BJ (cell line): ENCODE measurements around the gene GNB4. TPM values are rescaled to one million over a fixed set of nuclear protein-coding genes. Genes with fewer than 3 reads are reported as not detected.

Experiments
- CTCF ChIA-PET: fragments of 350-600 bp; formaldehyde crosslinking; extraction: SDS; loops from one replicate; lab custom pipeline; 2021; ENCODE audit warnings: antibody characterized with exemption, inconsistent platforms; lab: Yijun Ruan, JAX
- POLR2A ChIA-PET: fragments of 300-600 bp; sonication (Branson Sonifier 250); formaldehyde crosslinking; extraction: SDS; loops from one replicate; lab custom pipeline; 2021; ENCODE audit warnings: antibody characterized with exemption; lab: Charles Lee
- DNase-seq: peaks from one replicate; pipeline ENCODE4 v3.0.0-alpha.2; 2011; ENCODE audit warnings: low read depth
- H3K27me3 ChIP-seq: 2 replicates; pipeline ENCODE4 v1.6.0; 2011; ENCODE audit warnings: low read length; ENCODE audit not compliant: control insufficient read depth, insufficient read depth
- H3K36me3 ChIP-seq: 2 replicates; pipeline ENCODE4 v1.5.1; 2011; ENCODE audit warnings: low read length; ENCODE audit not compliant: control insufficient read depth, insufficient read depth
- H3K4me3 ChIP-seq: 2 replicates; pipeline ENCODE4 v1.5.1; 2011; ENCODE audit warnings: low read depth, mild to moderate bottlenecking, control low read depth, low read length
- CTCF ChIP-seq: IDR thresholded peaks from 2 replicates; pipeline ENCODE4 v1.5.1; 2011; ENCODE audit warnings: low read depth, mild to moderate bottlenecking, control low read depth, inconsistent platforms, low read length, moderate library complexity; ENCODE audit not compliant: insufficient read depth
- polyA plus RNA-seq: library from polyadenylated mRNA; depleted of rRNA; stranded (reverse); fragments of >200 nt; gene quantifications from 2 replicates; pipeline ENCODE4 v1.2.3, GENCODE V29; 2011

Gene GNB4
- polyA plus RNA-seq, 1 experiment = 25.2 TPM

- ChIA-PET POLR2A (no interaction called here), CTCF (no interaction called here)
- Histone ChIP-seq H3K4me3 (no peak overlapping the region), H3K27me3 (no peaks in the 10 kb centered on the region), H3K36me3 (no peaks in the 10 kb centered on the region)
- DNase-seq = no peak
- no peak for TF ChIP-seq CTCF
Observed at GRCh38 chr3:179482857-179483256, 31.6 kb upstream of the GNB4 start.

DNA sequence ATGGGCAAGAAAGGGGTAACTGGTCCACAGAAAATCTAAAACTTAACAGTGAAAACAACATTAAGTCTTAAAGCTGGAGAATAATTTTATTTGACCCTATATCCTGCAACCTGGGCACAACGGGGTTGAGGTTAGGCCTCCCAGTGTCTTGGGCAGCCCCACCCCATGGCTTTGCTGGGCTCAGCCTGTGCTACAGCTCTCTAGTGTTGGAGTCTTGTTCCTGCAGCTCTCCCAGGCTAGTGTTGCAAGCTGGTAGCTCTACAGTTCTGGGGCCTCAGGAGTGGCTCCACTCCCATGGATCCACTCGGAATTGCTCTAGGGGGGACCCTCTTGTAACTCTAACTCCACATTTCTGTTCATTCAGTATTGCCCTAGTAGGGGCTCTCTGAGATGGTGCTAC, 24.9 kb upstream of the GNB4 start:
- CTCF ChIA-PET = interaction anchor here (1.0 kb wide), 1 partner anchor 16 kb away, joined by 3 read pairs; no protein-coding TSS in a partner anchor
- POLR2A ChIA-PET = no interaction called here

GRCh38 chr3:179474480-179474879, 23.2 kb upstream of the GNB4 start:
- DNase-seq = no peak
- no peak for TF ChIP-seq CTCF
- ChIA-PET POLR2A (no interaction called here), CTCF (interaction anchor here (0.6 kb wide), 1 partner anchor 14 kb away, joined by 3 read pairs; no protein-coding TSS in a partner anchor)
- Histone ChIP-seq H3K4me3 (no peak overlapping the region), H3K27me3 (no peaks in the 10 kb centered on the region), H3K36me3 (no peaks in the 10 kb centered on the region)

More for the DNA sequence above, 24.9 kb upstream of the GNB4 start:
- no peaks in the 10 kb centered on the region for H3K36me3 ChIP-seq
- H3K4me3 ChIP-seq = no peak overlapping the region
- DNase-seq = no peak
- H3K27me3 ChIP-seq = no peaks in the 10 kb centered on the region
- TF ChIP-seq CTCF = no peak

DNA sequence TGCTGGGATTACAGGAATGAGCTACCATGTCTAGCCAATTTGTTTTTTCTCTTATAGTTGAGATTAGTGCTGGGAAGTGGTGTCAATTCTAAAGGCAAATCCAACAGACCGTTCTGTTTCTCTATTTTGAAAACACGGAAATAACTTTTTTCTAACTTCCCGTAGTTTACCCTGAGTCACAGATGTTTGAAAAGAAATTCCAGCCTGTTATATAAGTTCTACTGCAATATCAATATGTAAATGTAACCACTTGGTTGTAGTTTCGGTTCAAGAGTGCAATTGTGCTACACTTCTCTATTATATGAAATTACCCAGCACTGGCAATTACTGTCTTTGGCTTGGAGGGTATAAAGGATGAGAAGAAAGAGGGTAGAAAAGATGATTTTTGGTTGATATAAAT, 22.3 kb upstream of the GNB4 start:
- ChIA-PET CTCF (no interaction called here), POLR2A (no interaction called here)
- no peaks in the 10 kb centered on the region for H3K27me3 ChIP-seq
- TF ChIP-seq CTCF = no peak
- no peaks in the 10 kb centered on the region for H3K36me3 ChIP-seq
- no peak overlapping the region for H3K4me3 ChIP-seq
- no peak for DNase-seq

- DNase-seq = no peak
- Histone ChIP-seq H3K36me3 (no peaks in the 10 kb centered on the region), H3K4me3 (no peak overlapping the region), H3K27me3 (no peaks in the 10 kb centered on the region)
- ChIA-PET POLR2A (no interaction called here), CTCF (no interaction called here)
- TF ChIP-seq CTCF = no peak
Observed at GRCh38 chr3:179464323-179465092, 13.2 kb upstream of the GNB4 start.
